Mesodermal cell (in vitro differentiated cells): ENCODE measurements around the gene SPAG9. TPM values are rescaled to one million over a fixed set of nuclear protein-coding genes. Genes with fewer than 3 reads are reported as not detected.

Source experiments
- H3K27ac ChIP-seq: 2 replicates; pipeline ENCODE4 v1.7.0; 2013; ENCODE audit warnings: mild to moderate bottlenecking, low read depth, low read length, moderate library complexity; ENCODE audit not compliant: severe bottlenecking
- H3K36me3 ChIP-seq: 2 replicates; pipeline ENCODE4 v1.7.1; 2013; ENCODE audit warnings: mild to moderate bottlenecking, low read length, moderate library complexity; ENCODE audit not compliant: control insufficient read depth, insufficient read depth
- H3K4me1 ChIP-seq: one replicate; pipeline ENCODE4 v1.7.1; 2013; ENCODE audit warnings: mild to moderate bottlenecking, low read length; ENCODE audit not compliant: insufficient read depth, control insufficient read depth, poor library complexity, severe bottlenecking
- H3K4me3 ChIP-seq: 2 replicates; pipeline ENCODE4 v1.7.0; 2013; ENCODE audit warnings: low read length, control low read depth, mild to moderate bottlenecking; ENCODE audit not compliant: insufficient read depth, poor library complexity, severe bottlenecking; ENCODE audit errors: extremely low read depth
- H3K9me3 ChIP-seq: 2 replicates; pipeline ENCODE4 v1.7.1; 2013; ENCODE audit warnings: mild to moderate bottlenecking, low read length, moderate library complexity; ENCODE audit not compliant: control insufficient read depth
- WGBS, 2 experiments: methylation state at CpG; one replicate each; pipeline ENCODE4 v1.1.5; 2013; ENCODE audit warnings: missing lambda C conversion rate in 2 of 2; ENCODE audit not compliant: insufficient coverage in 2 of 2; 5-methylcytosine and 5-hydroxymethylcytosine counted together
- polyA plus RNA-seq, 2 experiments: library from polyadenylated mRNA; stranded (reverse); fragments of 50-300 nt; gene quantifications; one replicate each; pipeline ENCODE4 v1.2.3, GENCODE V29; 2013

Gene SPAG9
- polyA plus RNA-seq (2013, experiment 1 of 2): 69.2 TPM
- polyA plus RNA-seq (2013, experiment 2 of 2): 78.5 TPM

DNA sequence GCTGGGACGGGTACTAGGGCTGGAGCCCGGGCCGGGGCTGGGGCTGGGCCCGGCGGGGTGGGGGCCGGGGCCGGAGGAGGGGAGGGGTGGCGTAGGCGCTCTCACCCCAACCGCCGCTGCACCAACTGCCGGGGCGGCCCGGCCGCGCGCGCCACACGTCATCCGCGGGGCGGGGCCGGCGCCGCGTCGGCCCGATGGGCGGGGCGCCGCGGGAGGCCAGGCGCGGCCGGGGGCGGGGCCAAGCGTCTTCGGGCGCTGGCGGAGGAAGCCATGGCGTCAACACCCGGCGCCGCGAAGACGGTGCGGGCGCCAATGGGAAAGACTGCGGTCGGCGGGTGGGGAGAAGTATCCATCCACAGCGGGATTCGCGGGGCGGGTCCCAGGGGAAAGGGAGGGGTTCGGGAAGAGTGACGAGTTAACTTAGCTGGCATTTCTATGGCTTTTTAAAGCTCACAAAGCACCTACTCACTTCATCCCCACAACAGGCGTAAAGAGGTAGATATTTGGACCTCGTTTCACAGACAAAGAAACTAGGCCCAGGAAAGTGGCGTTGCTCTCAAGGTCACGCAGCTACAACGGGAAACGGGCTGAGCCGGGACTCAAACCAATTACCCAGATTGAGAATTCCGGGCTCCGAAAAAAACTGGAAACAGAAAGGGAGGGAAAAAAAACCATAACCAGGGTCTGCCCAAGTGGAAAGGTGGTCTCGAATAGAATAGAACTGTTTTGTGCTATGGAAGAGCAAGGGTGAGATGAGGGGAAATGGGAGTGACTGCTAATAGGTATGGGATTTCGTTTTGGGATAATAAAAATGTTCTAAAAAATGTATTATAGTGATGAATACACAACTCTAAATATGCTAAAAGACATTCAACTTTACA lies at the start of gene SPAG9:
Gene SPAG9, minus strand, starts transcription at position 130 of the 881 bp plus-strand sequence. CDS start 212 bp downstream, outside the sequence.
- peak within 1 kb of the TSS; percentile 94 for H3K4me3 ChIP-seq
- peak within 1 kb of the TSS; percentile 96 for H3K27ac ChIP-seq
- H3K36me3 ChIP-seq: peaks cover 13% of the 10 kb centered on the region
- H3K4me1 ChIP-seq: peaks cover 10% of the 10 kb centered on the region
- WGBS, 2 experiments: 0 to 1% methylated on average over 26 to 47 of the region's 68 CpGs
- no peaks in the 10 kb centered on the region for H3K9me3 ChIP-seq

DNA sequence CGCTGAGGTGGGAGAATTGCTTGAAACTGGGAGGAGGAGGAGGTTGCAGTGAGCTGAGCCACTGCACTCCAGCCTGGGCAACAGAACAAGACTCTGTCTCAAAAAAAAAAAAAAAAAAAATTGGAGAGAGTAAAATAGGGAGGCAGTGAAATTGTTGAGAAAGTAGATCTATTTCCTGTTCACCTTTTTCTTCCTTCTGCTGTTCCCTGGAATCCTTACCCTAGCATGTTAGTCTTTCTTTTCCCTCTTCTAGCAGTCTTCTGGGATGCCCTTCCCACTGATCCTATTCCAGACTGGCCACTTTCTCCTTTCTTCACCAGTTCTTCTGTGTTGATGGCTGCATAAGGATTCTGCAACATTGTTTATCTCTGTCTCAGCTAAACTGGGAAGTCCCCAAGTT lies 48.7 kb upstream of the SPAG9 start:
- no peaks in the 10 kb centered on the region for H3K4me1 ChIP-seq
- no peak overlapping the region for H3K4me3 ChIP-seq
- no peaks in the 10 kb centered on the region for H3K9me3 ChIP-seq
- H3K36me3 ChIP-seq: peaks cover 58% of the 10 kb centered on the region
- H3K27ac ChIP-seq: no peak overlapping the region
- 100% methylated on average over 1 of the region's 1 CpG for WGBS, 2 experiments

DNA sequence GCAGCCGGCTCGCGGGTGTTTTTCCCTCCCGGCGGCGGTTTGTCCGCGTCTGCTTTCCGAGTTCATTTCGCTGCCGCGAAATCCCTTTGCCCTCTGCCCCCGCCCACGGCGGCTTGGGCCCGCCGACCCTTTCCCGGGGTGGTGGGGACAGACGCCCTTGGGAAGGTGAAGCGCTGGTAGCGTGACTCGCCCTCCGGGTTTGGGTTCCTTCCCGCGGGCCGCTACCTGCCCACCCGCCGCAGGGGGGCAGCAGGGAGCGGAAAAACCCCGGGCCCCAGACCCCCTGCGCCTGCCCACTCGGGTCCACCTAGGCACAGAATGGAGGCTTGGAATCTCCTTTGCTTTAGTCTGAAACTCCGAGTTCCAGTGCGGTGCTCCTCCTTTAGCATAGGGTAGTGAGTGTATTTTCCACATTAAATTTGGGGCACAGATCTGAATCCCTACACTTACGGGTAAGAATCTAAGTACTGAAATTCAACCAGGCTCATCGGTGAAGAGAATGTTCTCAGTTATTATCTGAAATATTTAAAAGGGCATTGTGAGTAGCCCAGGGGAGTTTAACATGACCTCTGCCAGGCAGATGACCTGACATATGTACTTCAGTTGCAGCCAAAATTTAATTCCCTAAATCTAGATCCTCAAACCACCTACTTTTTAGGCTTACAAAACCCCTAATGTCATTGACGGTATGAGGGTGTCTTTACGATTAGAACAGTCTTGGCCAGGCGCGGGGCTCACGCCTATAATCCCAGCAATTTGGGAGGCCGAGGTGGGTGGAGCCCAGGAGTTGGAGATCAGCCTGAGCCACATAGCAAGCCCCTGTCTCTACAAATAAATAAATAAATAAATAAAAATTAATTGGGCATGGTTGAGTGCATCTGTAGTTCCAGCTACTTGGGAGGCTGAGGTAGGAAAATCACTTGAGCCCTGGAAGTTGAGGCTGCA lies 46.6 kb upstream of the SPAG9 start:
- peak overlapping the region; percentile 84 for H3K27ac ChIP-seq
- no peaks in the 10 kb centered on the region for H3K9me3 ChIP-seq
- H3K36me3 ChIP-seq: peaks cover 57% of the 10 kb centered on the region
- peak overlapping the region; percentile 79 for H3K4me3 ChIP-seq
- no peaks in the 10 kb centered on the region for H3K4me1 ChIP-seq
- 3 to 8% methylated on average over 24 to 26 of the region's 42 CpGs for WGBS, 2 experiments

DNA sequence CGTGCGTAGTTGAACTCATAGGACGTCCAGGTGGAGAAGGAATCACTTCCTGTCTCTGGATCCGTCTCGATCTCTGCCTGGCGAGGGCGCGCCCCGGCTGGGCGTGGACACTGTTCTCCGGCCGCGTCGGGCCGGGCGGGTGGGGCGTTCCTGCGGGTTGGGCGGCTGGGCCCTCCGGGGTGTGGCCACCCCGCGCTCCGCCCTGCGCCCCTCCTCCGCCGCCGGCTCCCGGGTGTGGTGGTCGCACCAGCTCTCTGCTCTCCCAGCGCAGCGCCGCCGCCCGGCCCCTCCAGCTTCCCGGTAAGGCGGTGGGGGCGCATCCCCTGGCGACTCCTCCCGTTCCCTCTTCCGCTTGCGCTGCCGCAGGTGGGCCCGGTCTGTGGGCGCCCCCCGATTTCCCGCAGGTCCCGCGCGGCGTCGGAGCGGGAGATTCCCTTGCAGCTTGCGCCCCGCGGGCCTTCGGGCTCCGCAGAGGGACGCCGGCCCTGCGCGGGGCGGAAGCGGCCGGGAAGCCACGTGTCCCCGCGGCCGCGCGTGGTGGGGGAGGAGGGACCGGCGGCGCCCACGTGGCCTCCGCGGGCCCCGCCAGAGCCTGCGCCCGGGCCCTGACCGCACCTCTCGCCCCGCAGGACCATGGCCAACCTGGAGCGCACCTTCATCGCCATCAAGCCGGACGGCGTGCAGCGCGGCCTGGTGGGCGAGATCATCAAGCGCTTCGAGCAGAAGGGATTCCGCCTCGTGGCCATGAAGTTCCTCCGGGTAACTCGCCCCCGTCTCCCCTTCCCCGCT lies 45.7 kb upstream of the SPAG9 start, which contains the start of gene NME2:
Gene NME2, plus strand, starts transcription at position 214 of the 789 bp plus-strand sequence. Its CDS starts 420 bp downstream, at position 634.
- H3K4me1 ChIP-seq: no peaks in the 10 kb centered on the region
- 0% methylated on average over 61 to 89 of the region's 98 CpGs for WGBS, 2 experiments
- peaks cover 60% of the 10 kb centered on the region for H3K36me3 ChIP-seq
- peak within 1 kb of the TSS; percentile 84 for H3K27ac ChIP-seq
- H3K4me3 ChIP-seq: peak within 1 kb of the TSS; percentile 79
- no peaks in the 10 kb centered on the region for H3K9me3 ChIP-seq

DNA sequence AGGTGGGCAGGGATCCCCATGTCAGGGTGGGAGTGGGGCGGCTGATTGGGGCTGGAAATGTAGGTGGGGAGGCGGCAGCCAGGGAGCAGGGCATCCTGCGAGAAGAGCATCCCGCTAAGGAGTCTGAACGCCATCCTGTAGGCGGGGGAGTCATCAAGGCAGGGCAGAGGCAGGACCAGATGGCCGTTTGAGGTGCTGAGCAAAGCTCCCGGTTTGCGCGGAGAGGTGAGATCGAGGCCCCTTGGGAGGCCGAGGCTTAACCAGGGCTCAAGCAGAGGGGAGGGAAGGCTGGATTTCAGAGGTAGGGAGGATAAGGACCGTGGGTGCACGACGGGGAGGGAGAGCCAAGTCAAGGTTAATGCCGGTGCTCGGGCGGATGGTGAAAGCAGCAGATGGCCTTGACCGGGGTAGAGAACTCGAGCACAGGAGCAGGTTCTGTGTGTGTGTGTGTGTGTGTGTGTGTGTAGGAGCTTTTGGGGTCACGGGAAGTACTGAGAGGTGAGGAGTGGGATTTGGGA lies 45.1 kb upstream of the SPAG9 start:
- WGBS, 2 experiments: 1 to 7% methylated on average over 16 to 21 of the region's 21 CpGs
- peaks cover 60% of the 10 kb centered on the region for H3K36me3 ChIP-seq
- peak overlapping the region; percentile 79 for H3K4me3 ChIP-seq
- H3K4me1 ChIP-seq: no peaks in the 10 kb centered on the region
- H3K27ac ChIP-seq: peak overlapping the region; percentile 57
- no peaks in the 10 kb centered on the region for H3K9me3 ChIP-seq

DNA sequence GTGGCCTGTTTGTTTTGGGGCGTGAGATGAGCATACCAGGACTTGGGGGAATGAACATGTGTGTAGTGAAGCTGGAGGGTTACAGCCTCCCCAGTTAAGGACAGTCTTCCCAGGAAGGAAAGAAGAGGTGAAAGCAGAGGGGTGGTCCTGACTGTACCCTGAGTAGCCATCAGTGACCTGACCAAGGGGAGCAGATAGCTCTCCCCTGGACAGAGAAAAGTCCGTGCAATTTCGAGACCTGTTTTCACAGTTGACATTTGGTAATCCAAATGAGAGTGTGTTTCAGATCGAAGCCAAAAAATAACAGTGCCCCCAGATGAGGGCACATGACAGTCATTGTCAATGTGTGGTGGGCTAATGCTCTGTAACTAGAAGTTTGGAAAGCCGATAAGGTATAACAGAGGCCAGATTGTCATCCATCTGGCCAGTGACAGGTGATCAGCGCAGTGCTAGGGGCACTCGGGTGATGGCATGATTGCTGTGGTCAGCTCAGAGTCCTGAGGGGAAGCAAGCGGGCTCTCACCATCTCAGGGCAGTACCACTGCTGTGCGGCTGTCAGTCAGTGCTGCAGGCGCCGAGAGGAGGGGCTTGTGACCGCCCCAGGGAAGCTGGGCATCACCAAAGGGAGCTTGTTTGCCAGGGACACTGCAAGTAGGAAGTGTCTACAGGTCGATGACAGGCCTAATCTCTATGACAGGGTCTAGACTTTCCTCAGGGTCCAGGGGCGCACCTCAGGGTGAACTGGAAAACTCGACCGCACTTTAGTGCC lies 44.4 kb upstream of the SPAG9 start:
- Histone ChIP-seq H3K36me3 (peaks cover 59% of the 10 kb centered on the region), H3K27ac (peak overlapping the region; percentile 57), H3K9me3 (no peaks in the 10 kb centered on the region), H3K4me3 (peak overlapping the region; percentile 79), H3K4me1 (no peaks in the 10 kb centered on the region)
- 55 to 60% methylated on average over 15 to 16 of the region's 16 CpGs for WGBS, 2 experiments

DNA sequence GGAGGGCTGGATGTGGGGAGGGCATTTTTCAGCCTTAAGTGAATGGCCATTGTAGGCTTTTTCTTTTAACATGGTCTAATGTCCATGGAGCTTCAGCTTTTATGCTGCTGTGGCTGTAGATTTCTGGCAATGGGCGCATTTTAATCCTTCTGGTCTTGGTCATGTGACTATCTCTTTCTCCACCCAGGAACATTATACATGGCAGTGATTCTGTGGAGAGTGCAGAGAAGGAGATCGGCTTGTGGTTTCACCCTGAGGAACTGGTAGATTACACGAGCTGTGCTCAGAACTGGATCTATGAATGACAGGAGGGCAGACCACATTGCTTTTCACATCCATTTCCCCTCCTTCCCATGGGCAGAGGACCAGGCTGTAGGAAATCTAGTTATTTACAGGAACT lies 40.9 kb upstream of the SPAG9 start:
- Histone ChIP-seq H3K36me3 (peaks cover 67% of the 10 kb centered on the region), H3K9me3 (no peaks in the 10 kb centered on the region), H3K4me3 (no peak overlapping the region), H3K27ac (no peak overlapping the region), H3K4me1 (no peaks in the 10 kb centered on the region)
- WGBS, 2 experiments: 100% methylated on average over 2 of the region's 3 CpGs; no CpG with 5 or more reads in 1 of the 2 experiments

GRCh38 chr17:51159604-51160003 lies 38.9 kb upstream of the SPAG9 start:
- peaks cover 80% of the 10 kb centered on the region for H3K36me3 ChIP-seq
- WGBS, 2 experiments: 100% methylated on average over 3 of the region's 3 CpGs

DNA sequence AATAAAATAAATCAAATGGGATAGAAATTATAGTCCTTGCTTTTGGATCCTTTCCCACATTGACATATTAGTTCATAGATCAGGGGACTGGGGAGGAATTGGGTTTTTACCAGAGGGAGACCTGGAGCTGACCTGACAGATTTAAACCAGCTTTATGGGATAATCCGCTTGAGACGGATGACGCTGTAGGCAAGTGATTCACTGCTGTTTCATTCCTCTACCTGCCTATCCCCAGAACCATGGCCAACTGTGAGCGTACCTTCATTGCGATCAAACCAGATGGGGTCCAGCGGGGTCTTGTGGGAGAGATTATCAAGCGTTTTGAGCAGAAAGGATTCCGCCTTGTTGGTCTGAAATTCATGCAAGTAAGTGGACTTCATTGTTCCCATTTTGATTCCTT lies 34.7 kb upstream of the SPAG9 start:
- 98 to 99% methylated on average over 6 to 8 of the region's 8 CpGs for WGBS, 2 experiments
- Histone ChIP-seq H3K4me1 (no peaks in the 10 kb centered on the region), H3K4me3 (no peak overlapping the region), H3K36me3 (peaks cover 52% of the 10 kb centered on the region), H3K27ac (no peak overlapping the region), H3K9me3 (no peaks in the 10 kb centered on the region)

More at GRCh38 chr17:51159604-51160003, 38.9 kb upstream of the SPAG9 start:
- no peak overlapping the region for H3K4me3 ChIP-seq
- H3K4me1 ChIP-seq: no peaks in the 10 kb centered on the region
- H3K9me3 ChIP-seq: no peaks in the 10 kb centered on the region
- no peak overlapping the region for H3K27ac ChIP-seq
